Measurements from ENCODE around the gene FOXN3.

DNA sequence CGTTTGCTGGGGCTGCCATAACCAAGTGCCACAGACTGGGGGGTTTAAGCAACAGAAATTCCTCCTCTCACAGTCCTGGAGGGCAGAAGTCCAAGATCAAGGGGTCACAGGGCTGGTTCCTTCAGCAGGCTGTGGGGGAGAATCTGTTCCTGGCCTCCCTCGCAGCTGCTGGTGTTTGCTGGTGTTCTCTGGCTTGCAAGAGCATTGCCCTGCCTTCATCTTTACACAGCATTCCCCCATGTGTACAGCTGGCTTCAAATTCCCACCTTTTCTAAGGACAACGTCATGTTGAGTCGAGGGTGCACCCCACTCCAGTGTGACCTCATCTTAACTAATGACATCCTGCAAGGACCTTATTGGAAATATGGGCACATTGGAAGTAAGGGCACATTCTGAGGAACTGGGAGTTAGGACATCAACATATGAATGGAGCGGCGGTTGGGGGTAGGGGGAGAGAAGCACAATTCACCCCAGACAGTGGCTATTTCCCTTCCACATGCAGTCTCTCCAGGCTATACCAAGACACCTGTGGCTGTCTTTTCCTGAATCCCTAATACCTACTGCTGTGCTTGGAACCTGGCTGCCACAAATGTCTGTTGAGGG is 123.6 kb downstream of the FOXN3 start:
- TF ChIP-seq, protein P1, sequence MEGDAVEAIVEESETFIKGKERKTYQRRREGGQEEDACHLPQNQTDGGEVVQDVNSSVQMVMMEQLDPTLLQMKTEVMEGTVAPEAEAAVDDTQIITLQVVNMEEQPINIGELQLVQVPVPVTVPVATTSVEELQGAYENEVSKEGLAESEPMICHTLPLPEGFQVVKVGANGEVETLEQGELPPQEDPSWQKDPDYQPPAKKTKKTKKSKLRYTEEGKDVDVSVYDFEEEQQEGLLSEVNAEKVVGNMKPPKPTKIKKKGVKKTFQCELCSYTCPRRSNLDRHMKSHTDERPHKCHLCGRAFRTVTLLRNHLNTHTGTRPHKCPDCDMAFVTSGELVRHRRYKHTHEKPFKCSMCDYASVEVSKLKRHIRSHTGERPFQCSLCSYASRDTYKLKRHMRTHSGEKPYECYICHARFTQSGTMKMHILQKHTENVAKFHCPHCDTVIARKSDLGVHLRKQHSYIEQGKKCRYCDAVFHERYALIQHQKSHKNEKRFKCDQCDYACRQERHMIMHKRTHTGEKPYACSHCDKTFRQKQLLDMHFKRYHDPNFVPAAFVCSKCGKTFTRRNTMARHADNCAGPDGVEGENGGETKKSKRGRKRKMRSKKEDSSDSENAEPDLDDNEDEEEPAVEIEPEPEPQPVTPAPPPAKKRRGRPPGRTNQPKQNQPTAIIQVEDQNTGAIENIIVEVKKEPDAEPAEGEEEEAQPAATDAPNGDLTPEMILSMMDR (IDR thresholded peaks at IDR 0.05), result no peak
- TF ChIP-seq POLR2A (IDR thresholded peaks at IDR 0.05), result no peak
